Immature natural killer cell (primary cell): ENCODE measurements around the gene TH. TPM values are rescaled to one million over a fixed set of nuclear protein-coding genes. Genes with fewer than 3 reads are reported as not detected.
A peak's percentile ranks its signal among the peaks of the same experiment; 100 is the strongest.
"Not testable (repeated sequence)": the region's sequence is repeated elsewhere in the genome, so short reads cannot be mapped to it uniquely, and the experiment has no call there.

ENCODE experiments used
- DNase-seq, 3 donors: peaks; one replicate each; pipeline ENCODE4 v3.0.0; 2022; ENCODE audit warnings: mixed read lengths in 1 of 3
- H3K27ac Mint-ChIP-seq, 6 donors: one replicate each; pipeline ENCODE4 v1.8.0; 2020; ENCODE audit warnings: mixed read lengths in 6 of 6, mild to moderate bottlenecking in 5 of 6, inconsistent platforms in 4 of 6, moderate library complexity in 3 of 6
- H3K27me3 Mint-ChIP-seq, 3 donors: one replicate each; pipeline ENCODE4 v1.8.0; 2020 to 2021; ENCODE audit warnings: low read depth in 3 of 3, mild to moderate bottlenecking in 3 of 3, mixed read lengths in 3 of 3, moderate library complexity in 3 of 3, inconsistent platforms in 1 of 3
- H3K36me3 Mint-ChIP-seq, 3 donors: one replicate each; pipeline ENCODE4 v1.8.0; 2020; ENCODE audit warnings: mixed read lengths in 3 of 3, inconsistent platforms in 2 of 3, mild to moderate bottlenecking in 2 of 3
- H3K4me1 Mint-ChIP-seq, 2 donors: one replicate each; pipeline ENCODE4 v1.8.0; 2020; ENCODE audit warnings: inconsistent platforms in 2 of 2, mild to moderate bottlenecking in 2 of 2, mixed read lengths in 2 of 2, moderate library complexity in 1 of 2
- H3K4me3 Mint-ChIP-seq, 5 donors: one replicate each; pipeline ENCODE4 v1.8.0; 2020; ENCODE audit warnings: mild to moderate bottlenecking in 5 of 5, mixed read lengths in 5 of 5, inconsistent platforms in 3 of 5, moderate library complexity in 3 of 5
- H3K9me3 Mint-ChIP-seq, 6 donors: one replicate each; pipeline ENCODE4 v1.8.0; 2020; ENCODE audit warnings: mild to moderate bottlenecking in 6 of 6, mixed read lengths in 6 of 6, inconsistent platforms in 4 of 6, moderate library complexity in 3 of 6
- polyA plus RNA-seq, 3 donors: library from polyadenylated mRNA; unstranded; fragments of 300-500 nt; fragmentation: Illumina TruSeq; gene quantifications; one replicate each; pipeline ENCODE4 v1.2.3, GENCODE V29; 2021

The TH gene
- polyA plus RNA-seq, 3 donors from 2014 or later = not detected

GRCh38 chr11:2196970-2197770 is 25.6 kb upstream of the TH start:
- H3K36me3 Mint-ChIP-seq = peaks cover 0 to 4% (median 0%) of the 10 kb centered on the region in 3 donors
- peak overlapping the region in 2 of 6 donors; percentile 21 to 72 for H3K27ac Mint-ChIP-seq
- DNase-seq = peak; percentile 71 to 79 (median 79)
- H3K9me3 Mint-ChIP-seq = no peaks in the 10 kb centered on the region
- H3K4me3 Mint-ChIP-seq = no peak overlapping the region
- peaks cover 1 to 9% (median 2%) of the 10 kb centered on the region in 3 donors for H3K27me3 Mint-ChIP-seq
- H3K4me1 Mint-ChIP-seq = peaks cover 14 to 16% of the 10 kb centered on the region in 2 donors

- peaks cover 14 to 16% of the 10 kb centered on the region in 2 donors for H3K4me1 Mint-ChIP-seq
- H3K27me3 Mint-ChIP-seq = peaks cover 1 to 11% (median 2%) of the 10 kb centered on the region in 3 donors
- H3K9me3 Mint-ChIP-seq = no peaks in the 10 kb centered on the region
- H3K36me3 Mint-ChIP-seq = no peaks in the 10 kb centered on the region
- H3K4me3 Mint-ChIP-seq = no peak overlapping the region
- no peak for DNase-seq
- H3K27ac Mint-ChIP-seq = no peak overlapping the region
Measured at GRCh38 chr11:2195756-2196088, 24.1 kb upstream of the TH start.

- no peaks in the 10 kb centered on the region for H3K9me3 Mint-ChIP-seq
- H3K4me1 Mint-ChIP-seq = peaks cover 14 to 16% of the 10 kb centered on the region in 2 donors
- H3K4me3 Mint-ChIP-seq = no peak overlapping the region
- peak; percentile 43 to 54 (median 45) for DNase-seq
- peaks cover 1 to 14% (median 2%) of the 10 kb centered on the region in 3 donors for H3K27me3 Mint-ChIP-seq
- H3K27ac Mint-ChIP-seq = no peak overlapping the region
- no peaks in the 10 kb centered on the region for H3K36me3 Mint-ChIP-seq
Measured at GRCh38 chr11:2194877-2195755, 23.5 kb upstream of the TH start.

GRCh38 chr11:2193888-2194595 is 22.4 kb upstream of the TH start:
- H3K27ac Mint-ChIP-seq, DNase-seq, H3K4me3 Mint-ChIP-seq, H3K36me3 Mint-ChIP-seq, H3K9me3 Mint-ChIP-seq: not testable (repeated sequence)
- peaks cover 1 to 16% (median 2%) of the 10 kb centered on the region in 3 donors for H3K27me3 Mint-ChIP-seq
- H3K4me1 Mint-ChIP-seq = peaks cover 14 to 16% of the 10 kb centered on the region in 2 donors

- Mint-ChIP-seq H3K27me3 (peaks cover 1 to 16% (median 3%) of the 10 kb centered on the region in 3 donors), H3K36me3 (no peaks in the 10 kb centered on the region), H3K27ac (no peak overlapping the region), H3K9me3 (no peaks in the 10 kb centered on the region), H3K4me1 (peaks cover 14 to 16% of the 10 kb centered on the region in 2 donors), H3K4me3 (no peak overlapping the region)
- no peak for DNase-seq
Measured at GRCh38 chr11:2193099-2193887, 21.7 kb upstream of the TH start.

- Mint-ChIP-seq H3K27ac (no peak overlapping the region), H3K9me3 (no peaks in the 10 kb centered on the region), H3K36me3 (no peaks in the 10 kb centered on the region), H3K27me3 (peaks cover 1 to 16% (median 3%) of the 10 kb centered on the region in 3 donors), H3K4me1 (peaks cover 12 to 16% of the 10 kb centered on the region in 2 donors), H3K4me3 (no peak overlapping the region)
- DNase-seq = no peak
Measured at GRCh38 chr11:2192435-2192834, 20.8 kb upstream of the TH start.

- Mint-ChIP-seq H3K27ac (no peak overlapping the region), H3K36me3 (no peaks in the 10 kb centered on the region), H3K27me3 (peaks cover 1 to 11% (median 2%) of the 10 kb centered on the region in 3 donors), H3K9me3 (no peaks in the 10 kb centered on the region), H3K4me1 (peaks cover 9 to 11% of the 10 kb centered on the region in 2 donors), H3K4me3 (no peak overlapping the region)
- no peak for DNase-seq
Measured at GRCh38 chr11:2191883-2192282, 20.3 kb upstream of the TH start.

- Mint-ChIP-seq H3K4me1 (peaks cover 0 to under 1% of the 10 kb centered on the region in 2 donors), H3K27me3 (peaks cover 0 to 10% (median 3%) of the 10 kb centered on the region in 3 donors), H3K4me3 (no peak overlapping the region), H3K27ac (no peak overlapping the region), H3K9me3 (no peaks in the 10 kb centered on the region), H3K36me3 (no peaks in the 10 kb centered on the region)
- DNase-seq = no peak
Measured at GRCh38 chr11:2190657-2191471, 19.2 kb upstream of the TH start.

GRCh38 chr11:2189938-2190656 is 18.5 kb upstream of the TH start:
- Mint-ChIP-seq H3K9me3 (no peaks in the 10 kb centered on the region), H3K27me3 (peaks cover 2 to 10% (median 3%) of the 10 kb centered on the region in 3 donors), H3K27ac (no peak overlapping the region), H3K36me3 (no peaks in the 10 kb centered on the region), H3K4me3 (no peak overlapping the region), H3K4me1 (no peaks in the 10 kb centered on the region)
- DNase-seq = no peak

- H3K27ac Mint-ChIP-seq = no peak overlapping the region
- H3K27me3 Mint-ChIP-seq = peaks cover 2 to 13% (median 3%) of the 10 kb centered on the region in 3 donors
- no peaks in the 10 kb centered on the region for H3K4me1 Mint-ChIP-seq
- H3K4me3 Mint-ChIP-seq = no peak overlapping the region
- H3K9me3 Mint-ChIP-seq = no peaks in the 10 kb centered on the region
- no peaks in the 10 kb centered on the region for H3K36me3 Mint-ChIP-seq
- no peak for DNase-seq
Measured at GRCh38 chr11:2188745-2189144, 17.1 kb upstream of the TH start.

GRCh38 chr11:2187280-2187707 is 15.7 kb upstream of the TH start:
- no peak for DNase-seq
- Mint-ChIP-seq H3K4me3 (no peak overlapping the region), H3K27ac (no peak overlapping the region), H3K36me3 (no peaks in the 10 kb centered on the region), H3K27me3 (peaks cover 2 to 13% (median 3%) of the 10 kb centered on the region in 3 donors), H3K9me3 (no peaks in the 10 kb centered on the region), H3K4me1 (peaks cover 0 to 1% of the 10 kb centered on the region in 2 donors)
